HG02938 (cell line): ENCODE measurements around the gene SMIM38.

Source experiments
- ATAC-seq: cut with Tn5 transposase; IDR thresholded peaks from one replicate; pipeline ENCODE4 v1.9.1; 2021; ENCODE audit warnings: mild to moderate bottlenecking, moderate library complexity; ENCODE audit not compliant: unreplicated experiment

The SMIM38 gene

DNA sequence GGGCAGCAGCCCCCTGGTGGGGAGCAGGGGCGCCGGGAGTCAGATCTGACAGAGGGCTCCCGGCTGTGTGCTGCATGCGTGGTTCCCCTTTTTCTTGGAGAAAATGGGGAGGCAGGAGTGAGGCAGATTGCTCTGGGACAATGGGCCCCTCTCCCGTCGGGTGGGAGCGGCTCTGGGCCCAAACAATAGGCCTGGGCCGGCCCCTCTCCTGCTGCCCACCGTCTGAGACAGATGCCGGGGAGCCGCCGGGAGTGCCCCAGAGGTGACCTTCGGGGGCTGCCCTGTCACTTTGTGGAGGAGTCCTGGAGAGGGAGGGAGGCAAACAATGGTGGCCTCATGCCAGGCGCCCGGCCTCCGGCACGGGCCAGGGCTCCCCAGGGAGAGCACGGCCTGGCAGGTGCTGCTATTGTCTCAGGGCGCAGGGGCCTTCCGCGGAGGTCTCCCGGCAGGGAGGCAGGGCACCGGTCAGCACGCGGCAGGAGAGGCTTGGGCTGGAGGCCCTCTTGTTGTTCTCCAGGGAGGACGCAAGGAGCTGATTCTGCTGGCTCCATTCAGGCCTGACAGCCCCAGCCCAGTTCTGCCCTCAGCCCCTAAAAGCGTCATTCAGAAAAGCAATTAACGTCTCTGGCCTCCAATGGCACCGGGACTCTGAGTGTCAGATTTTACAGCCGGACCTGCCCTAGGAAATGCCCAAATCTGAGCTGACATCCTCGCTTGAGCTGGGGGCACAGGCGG is 44.8 kb downstream of the SMIM38 start:
- no peak for ATAC-seq

DNA sequence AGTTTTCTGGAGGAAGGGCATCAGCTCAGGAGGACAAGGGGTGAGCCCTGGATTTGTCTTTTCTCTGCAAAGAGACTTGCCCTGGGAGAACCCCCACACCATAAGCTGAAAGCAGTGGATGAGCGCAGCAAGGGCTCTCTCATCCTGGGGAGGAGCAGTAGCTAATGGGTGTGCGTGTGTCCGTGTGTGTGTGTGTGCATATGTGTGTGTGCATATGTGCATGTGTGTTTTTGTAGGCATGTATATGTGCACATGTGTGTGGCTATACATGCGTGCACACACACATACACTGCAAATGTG is 45.3 kb downstream of the SMIM38 start:
- no peak for ATAC-seq

DNA sequence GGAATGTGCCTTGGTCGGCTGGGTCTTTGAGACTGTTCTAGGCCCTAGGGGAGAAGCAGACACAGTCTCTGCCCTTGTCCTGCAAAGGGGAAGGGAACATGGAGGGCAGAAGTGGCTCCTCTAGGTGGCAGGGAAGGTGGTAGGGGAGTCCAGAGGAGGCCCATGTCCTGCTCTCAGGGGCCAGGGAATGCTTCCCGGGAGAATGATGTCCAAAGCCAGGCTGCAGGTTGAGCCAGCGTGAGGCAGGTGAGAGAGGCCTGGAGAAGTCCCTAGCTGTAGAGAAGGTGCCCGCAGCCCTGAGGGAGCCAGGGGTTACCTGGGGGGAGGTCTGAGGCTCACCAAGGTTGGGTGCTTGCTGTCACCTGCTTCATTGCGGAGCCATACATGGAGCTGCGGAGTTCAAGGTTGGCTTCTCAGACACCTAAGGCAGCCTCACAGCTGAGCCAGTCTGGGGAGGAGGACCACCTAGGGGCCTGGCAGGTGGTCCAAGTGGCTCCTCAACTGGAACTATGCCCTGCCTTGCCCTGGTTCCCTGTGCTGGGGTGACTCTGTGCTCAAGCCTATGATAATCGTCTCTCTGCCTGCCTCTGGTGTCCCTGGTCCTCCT is 46.1 kb downstream of the SMIM38 start:
- ATAC-seq = no peak

DNA sequence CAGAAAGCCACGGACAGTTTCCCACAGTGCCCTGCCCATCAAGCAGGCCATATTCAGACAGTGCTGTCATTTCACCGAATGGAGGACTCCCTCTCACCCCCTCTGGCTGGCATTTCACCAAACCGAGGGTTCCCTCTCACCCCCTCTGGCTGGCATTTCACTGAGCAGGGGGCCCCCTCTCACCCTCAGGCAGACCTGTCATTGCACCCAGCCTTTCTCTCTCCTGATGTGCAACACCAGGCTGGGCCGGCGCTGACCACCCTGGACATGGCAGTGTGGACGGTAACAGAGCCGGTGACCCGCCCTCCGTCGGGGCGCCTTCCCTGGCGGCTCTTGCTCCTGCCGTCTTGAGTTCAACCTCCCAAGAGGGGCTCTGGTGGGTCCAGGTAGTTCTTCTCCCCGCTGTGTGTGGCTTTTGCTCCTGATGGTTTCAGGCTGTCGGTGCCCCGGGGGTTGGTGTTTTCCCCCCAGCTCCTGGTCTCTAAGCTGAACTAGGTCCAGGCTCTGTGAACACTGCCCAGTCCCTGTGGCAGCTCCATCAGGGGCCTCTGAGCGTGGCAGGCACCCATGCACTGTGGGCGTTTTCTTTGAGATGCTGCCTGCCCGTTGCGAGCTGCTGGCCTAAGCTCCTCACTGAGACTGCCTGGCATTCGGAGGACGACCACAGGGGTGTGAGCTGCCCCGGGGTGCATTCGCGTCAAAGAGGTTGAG is 46.9 kb downstream of the SMIM38 start:
- no peak for ATAC-seq

GRCh38 chr11:69203381-69203780 is 47.6 kb downstream of the SMIM38 start:
- ATAC-seq = no peak

GRCh38 chr11:69203901-69204245 is 48.1 kb downstream of the SMIM38 start:
- ATAC-seq = no peak

GRCh38 chr11:69204246-69204940 is 48.7 kb downstream of the SMIM38 start:
- ATAC-seq = no peak

- no peak for ATAC-seq
These were observed 49.4 kb downstream of the SMIM38 start for GRCh38 chr11:69204941-69205742.
